Activated CD8-positive, alpha-beta T cell treated with anti-CD3 and anti-CD28 coated beads for 36 hours (primary cell): Measurements from ENCODE around the gene STAMBPL1. TPM values are rescaled to one million over a fixed set of nuclear protein-coding genes. Genes with fewer than 3 reads are reported as not detected.

ENCODE experiments used
- ATAC-seq: fragments of 200-7000 bp; cut with Tn5 transposase; one replicate; pipeline ENCODE4 v1.10.0; 2021; ENCODE audit warnings: mild to moderate bottlenecking, moderate library complexity
- CTCF ChIA-PET: fragments of 350-600 bp; sonication (Branson Sonifier 250); formaldehyde crosslinking; loops from one replicate; lab custom pipeline; 2021; ENCODE audit warnings: antibody characterized with exemption; lab: Charles Lee
- POLR2A ChIA-PET: fragments of 350-600 bp; sonication (Branson Sonifier 250); formaldehyde crosslinking; loops from one replicate; lab custom pipeline; 2021; ENCODE audit warnings: antibody characterized with exemption; lab: Charles Lee
- DNase-seq: peaks from one replicate; pipeline ENCODE4 v3.0.0-alpha.2; 2020
- H3K27ac Mint-ChIP-seq: one replicate; pipeline ENCODE4 v1.8.0; 2021; ENCODE audit warnings: mild to moderate bottlenecking, mixed read lengths
- H3K27me3 Mint-ChIP-seq: one replicate; pipeline ENCODE4 v1.8.0; 2021; ENCODE audit warnings: mixed read lengths
- H3K36me3 Mint-ChIP-seq: one replicate; pipeline ENCODE4 v1.8.0; 2021; ENCODE audit warnings: low read depth, mixed read lengths
- H3K4me1 Mint-ChIP-seq: one replicate; pipeline ENCODE4 v1.8.0; 2021; ENCODE audit warnings: low read depth, mixed read lengths
- H3K4me3 Mint-ChIP-seq: one replicate; pipeline ENCODE4 v1.8.0; 2021; ENCODE audit warnings: mild to moderate bottlenecking, moderate library complexity, mixed read lengths
- H3K9me3 Mint-ChIP-seq: one replicate; pipeline ENCODE4 v1.8.0; 2021; ENCODE audit warnings: mixed read lengths
- CTCF ChIP-seq: fragments of 200-600 bp; IDR thresholded peaks from one replicate; pipeline ENCODE4 v1.8.0; 2022; ENCODE audit warnings: antibody characterized with exemption, mild to moderate bottlenecking
- intact Hi-C: fragments of 100-400 bp; cut with micrococcal nuclease; formaldehyde crosslinking; loops from one replicate; pipeline ENCODE4 v1.10.0; 2022
- total RNA-seq, 2 experiments: library from RNA; stranded (reverse); gene quantifications; one replicate each; pipeline ENCODE4 v1.2.3, GENCODE V29; 2021

Gene STAMBPL1
- total RNA-seq, 2 experiments from 2014 or later = 71.1 to 76.5 TPM

- ChIA-PET POLR2A (interaction anchor here (1.2 kb wide), 1 partner anchor 33 kb away, joined by 5 read pairs; no protein-coding TSS in a partner anchor), CTCF (no interaction called here)
- intact Hi-C loops = no loop called here
- no peak for ATAC-seq
- Mint-ChIP-seq H3K4me3 (no peak overlapping the region), H3K9me3 (no peaks in the 10 kb centered on the region), H3K4me1 (peaks cover 3% of the 10 kb centered on the region), H3K27me3 (no peaks in the 10 kb centered on the region), H3K36me3 (no peaks in the 10 kb centered on the region), H3K27ac (no peak overlapping the region)
- DNase-seq = no peak
- no peak for TF ChIP-seq CTCF
Observed at GRCh38 chr10:88968391-88968790, 88.3 kb downstream of the STAMBPL1 start.

GRCh38 chr10:88971221-88972061 is 91.4 kb downstream of the STAMBPL1 start:
- H3K27me3 Mint-ChIP-seq = no peaks in the 10 kb centered on the region
- intact Hi-C loops = no loop called here
- DNase-seq = no peak
- TF ChIP-seq CTCF = no peak
- H3K27ac Mint-ChIP-seq = no peak overlapping the region
- no peaks in the 10 kb centered on the region for H3K36me3 Mint-ChIP-seq
- ATAC-seq = no peak
- peaks cover 18% of the 10 kb centered on the region for H3K4me1 Mint-ChIP-seq
- CTCF ChIA-PET = interaction anchor here (1.4 kb wide), 1 partner anchor 58 kb away, joined by 4 read pairs; no protein-coding TSS in a partner anchor
- H3K9me3 Mint-ChIP-seq = no peaks in the 10 kb centered on the region
- POLR2A ChIA-PET = interaction anchor here (0.6 kb wide), 1 partner anchor 321 kb away, joined by 3 read pairs; no protein-coding TSS in a partner anchor
- H3K4me3 Mint-ChIP-seq = no peak overlapping the region

Other genes starting within 250 kb of the STAMBPL1 start
- gene LIPF, start 215.8 kb upstream of the STAMBPL1 start, total RNA-seq = not detected
- gene LIPK, start 174.0 kb upstream of the STAMBPL1 start, total RNA-seq = not detected
- not detected for gene LIPN, start 120.2 kb upstream of the STAMBPL1 start, total RNA-seq
- gene LIPM, start 77.5 kb upstream of the STAMBPL1 start, total RNA-seq = not detected
- gene ANKRD22, start 28.4 kb upstream of the STAMBPL1 start, total RNA-seq = not detected
- 10 to 100 TPM; 13.3 to 14.9 TPM for gene ACTA2, start 72.5 kb downstream of the STAMBPL1 start, total RNA-seq
- 10 to 100 TPM; 48.6 to 49.0 TPM for gene FAS, start 110.6 kb downstream of the STAMBPL1 start, total RNA-seq